Measurements from ENCODE around the gene CENPT.

GRCh38 chr16:67888331-67888730 is 40.8 kb upstream of the CENPT start:
- no peak for TF ChIP-seq CTCF (conservative IDR thresholded peaks at IDR 0.05; ENCODE audit: low read length)
- TF ChIP-seq EZH2phosphoT487 (IDR thresholded peaks at IDR 0.05; ENCODE audit: borderline replicate concordance, low read depth, low read length): no peak
